NCI-H2029 treated with DMSO at 0.1 percent for 48 hours (cell line): ENCODE measurements around the gene CSMD2.
A peak's percentile ranks its signal among the peaks of the same experiment; 100 is the strongest.

Experiments used
- DNase-seq: peaks from one replicate; lab custom pipeline; 2025; lab: John Stamatoyannopoulos, UW

Gene CSMD2

GRCh38 chr1:33818071-33818470 lies 347.0 kb downstream of the CSMD2 start:
- DNase-seq = peak; percentile 24

DNA sequence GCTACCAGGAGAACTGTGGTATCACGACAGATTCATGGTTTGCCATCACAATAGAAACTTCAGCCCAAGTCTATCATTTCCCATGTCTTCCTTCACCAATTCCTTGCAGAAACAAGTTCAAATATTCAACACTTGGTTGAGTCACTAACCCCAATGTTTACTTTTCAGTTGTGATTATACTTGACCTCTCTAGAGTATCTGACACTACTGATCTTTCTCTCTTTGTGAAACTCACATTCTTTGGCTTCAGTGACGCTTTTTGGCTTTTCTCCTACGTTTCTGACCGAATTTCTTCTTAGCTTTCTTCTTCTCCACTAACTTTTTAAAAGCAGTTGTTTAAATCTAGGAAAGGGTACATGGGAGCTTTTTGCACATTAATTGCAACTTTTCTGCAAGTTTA lies 350.0 kb downstream of the CSMD2 start:
- DNase-seq = no peak

DNA sequence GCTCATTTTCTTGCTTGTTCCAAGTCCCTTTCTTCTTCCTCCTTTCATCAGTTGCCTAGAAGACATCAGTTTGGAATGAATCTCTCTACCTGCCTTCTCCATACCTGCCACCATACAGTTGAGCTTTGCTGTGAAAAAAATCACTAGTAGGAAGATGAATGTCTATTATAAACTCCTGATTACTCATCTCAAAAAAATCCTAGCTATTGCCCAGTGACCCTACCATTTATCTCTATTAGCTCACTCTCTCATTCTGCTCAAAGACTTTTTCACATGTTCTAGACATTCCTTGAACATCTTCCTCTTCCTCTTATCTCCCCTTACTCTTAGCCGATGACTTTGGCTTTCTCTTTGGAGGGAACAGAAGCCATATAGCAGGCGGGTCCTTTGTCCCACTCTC lies 350.9 kb downstream of the CSMD2 start:
- DNase-seq = no peak

DNA sequence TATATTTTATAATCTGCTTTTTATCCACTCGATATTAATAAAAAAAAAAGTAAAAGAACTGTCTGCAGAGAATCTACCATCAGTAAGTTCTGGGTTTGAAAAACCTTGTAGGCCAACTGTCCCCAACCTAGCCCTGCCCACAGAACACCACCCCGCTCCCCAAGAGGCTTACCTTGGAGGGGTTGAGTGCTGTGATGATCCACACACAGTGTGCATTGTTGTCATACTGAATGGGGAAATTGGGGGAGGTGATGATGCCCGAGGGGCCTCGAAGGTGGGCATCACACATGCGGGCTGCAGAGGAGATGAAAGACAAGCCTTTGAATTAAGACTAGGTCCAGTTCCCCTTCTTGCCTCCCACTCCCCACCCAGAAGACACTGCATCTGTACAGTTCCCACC lies 354.5 kb downstream of the CSMD2 start:
- DNase-seq = no peak

GRCh38 chr1:33805988-33806387 lies 359.0 kb downstream of the CSMD2 start:
- no peak for DNase-seq

DNA sequence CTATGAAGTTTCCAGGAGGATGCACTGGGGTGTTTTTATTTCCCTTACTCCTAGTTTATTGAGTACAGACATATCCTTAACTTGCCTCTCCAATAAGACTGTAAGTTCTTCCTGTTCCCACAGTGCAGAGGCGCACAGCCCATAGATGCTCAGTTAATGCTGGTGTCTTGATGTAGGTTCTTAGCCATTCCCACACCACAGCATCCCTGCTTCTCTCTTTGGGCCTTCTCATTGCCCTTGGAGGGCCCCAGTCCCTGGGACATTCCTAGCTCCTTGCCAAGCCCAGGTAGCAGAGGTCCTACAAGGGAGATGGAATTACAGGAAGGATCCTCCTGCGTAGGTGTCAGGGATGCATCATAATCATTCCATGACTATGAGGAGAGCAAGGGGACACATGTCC lies 362.8 kb downstream of the CSMD2 start:
- no peak for DNase-seq

DNA sequence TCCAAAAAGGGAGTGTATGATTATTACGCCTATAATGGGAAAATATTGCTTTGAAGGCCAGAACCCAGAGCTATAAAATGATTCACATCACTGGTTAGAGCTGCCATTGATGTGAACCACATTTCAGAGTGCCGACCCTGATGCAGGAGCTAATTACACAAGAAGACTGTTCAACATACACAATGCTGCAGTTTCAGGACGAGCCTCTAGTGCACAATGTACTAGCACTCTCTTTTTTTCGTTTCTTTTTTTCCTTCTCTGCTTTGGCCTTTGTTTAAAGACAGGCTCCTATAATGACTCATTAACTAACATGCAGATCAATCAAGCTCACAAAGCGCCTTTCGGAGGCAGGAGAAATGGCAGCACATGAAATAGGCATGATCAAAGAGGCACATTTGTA lies 367.2 kb downstream of the CSMD2 start:
- DNase-seq = no peak

GRCh38 chr1:33792651-33793050 lies 372.4 kb downstream of the CSMD2 start:
- no peak for DNase-seq

DNA sequence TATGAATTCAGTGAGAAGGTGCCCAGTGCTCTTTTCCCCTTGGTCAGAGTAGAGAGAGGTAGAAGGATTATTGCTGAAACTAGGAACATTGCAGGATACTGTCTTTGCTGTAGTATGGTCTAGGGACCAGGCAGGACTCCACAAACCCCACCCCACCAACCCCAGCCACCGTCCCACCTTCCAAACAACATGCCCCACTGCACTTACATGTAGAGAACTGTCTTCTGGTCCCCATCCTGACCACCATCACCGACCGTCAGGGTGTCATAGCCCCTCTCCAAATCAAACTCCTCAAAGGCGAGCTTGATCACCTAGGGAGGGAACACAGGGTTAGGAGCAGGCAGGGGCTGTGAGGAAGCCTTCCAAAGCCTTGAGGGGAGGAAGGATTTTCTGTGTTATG lies 372.8 kb downstream of the CSMD2 start:
- DNase-seq = no peak

DNA sequence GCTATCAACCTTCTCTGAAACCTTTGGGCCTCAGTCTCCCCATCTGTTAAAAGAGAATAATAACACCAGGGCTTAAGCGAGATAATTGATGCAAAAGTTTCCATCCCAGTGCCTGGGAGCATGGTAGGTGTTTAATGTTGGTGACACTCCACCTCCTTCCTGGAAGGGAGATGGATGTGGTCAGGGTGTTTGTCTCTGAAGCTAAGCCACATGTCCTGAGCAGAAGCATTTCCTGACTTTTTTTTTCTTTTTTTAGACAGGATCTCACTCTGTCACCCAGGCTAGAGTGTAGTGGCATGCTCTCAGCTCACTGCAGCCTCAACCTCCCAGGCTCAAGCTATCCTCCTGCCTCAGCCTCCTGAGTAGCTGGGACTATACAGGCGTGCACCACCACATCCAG lies 373.8 kb downstream of the CSMD2 start:
- no peak for DNase-seq

- no peak for DNase-seq
Measured at GRCh38 chr1:33790577-33790976, 374.5 kb downstream of the CSMD2 start.

DNA sequence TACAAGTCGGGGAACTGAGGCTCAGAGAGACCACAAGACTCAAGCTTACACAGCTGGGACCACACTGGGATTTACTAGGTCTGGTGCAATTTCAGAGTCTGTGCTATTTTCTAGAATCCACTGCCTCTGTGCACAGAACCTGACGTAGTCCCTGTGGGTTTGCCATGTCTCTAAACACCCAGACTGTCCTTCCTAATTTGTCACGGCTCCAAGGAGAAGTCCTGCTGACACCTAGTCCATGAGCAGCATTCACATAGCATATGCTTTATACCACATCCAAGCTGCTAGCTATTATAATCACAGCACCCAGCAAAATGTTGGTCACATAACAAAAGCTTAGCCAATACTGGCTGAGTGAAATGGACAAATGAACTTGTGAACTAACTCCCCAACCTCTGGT lies 380.2 kb downstream of the CSMD2 start:
- DNase-seq = no peak

DNA sequence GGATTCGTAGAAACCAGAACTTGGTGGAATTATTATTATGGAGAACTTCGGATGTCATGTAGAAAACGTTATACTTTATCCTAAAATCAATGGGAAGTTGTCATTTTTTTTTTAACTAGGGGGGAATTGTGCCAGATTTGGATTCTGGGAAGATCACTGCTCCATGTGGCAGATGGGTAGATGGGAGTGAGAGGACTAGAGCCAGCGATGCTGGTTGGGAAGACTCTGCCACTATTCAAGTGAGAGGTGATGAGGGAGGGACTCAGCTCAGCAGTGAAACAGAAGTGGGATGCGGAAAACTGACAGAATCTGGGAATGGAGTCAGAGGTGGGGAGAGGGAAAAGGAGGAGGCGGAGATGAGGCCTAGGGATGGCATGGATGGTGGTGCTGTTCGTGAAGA lies 382.3 kb downstream of the CSMD2 start:
- no peak for DNase-seq

DNA sequence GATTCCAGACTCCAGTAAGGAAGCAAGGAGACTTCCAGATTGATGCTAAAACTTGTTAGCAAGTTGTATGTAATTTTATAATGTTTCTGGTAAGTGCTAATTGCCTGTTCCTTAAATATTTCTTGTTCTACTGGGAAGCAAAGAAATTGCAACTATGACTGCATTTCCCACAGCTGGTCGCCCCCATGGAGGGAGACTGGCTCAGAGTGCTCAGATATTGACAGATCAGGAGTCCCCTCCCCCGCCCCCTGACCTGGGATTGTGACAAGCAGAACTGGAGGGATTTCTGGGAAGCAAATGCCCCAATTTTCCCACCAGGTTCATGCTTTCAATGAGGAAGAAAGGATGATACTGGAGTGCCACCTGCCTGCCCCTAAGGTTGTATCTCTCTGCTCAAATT lies 383.4 kb downstream of the CSMD2 start:
- no peak for DNase-seq

DNA sequence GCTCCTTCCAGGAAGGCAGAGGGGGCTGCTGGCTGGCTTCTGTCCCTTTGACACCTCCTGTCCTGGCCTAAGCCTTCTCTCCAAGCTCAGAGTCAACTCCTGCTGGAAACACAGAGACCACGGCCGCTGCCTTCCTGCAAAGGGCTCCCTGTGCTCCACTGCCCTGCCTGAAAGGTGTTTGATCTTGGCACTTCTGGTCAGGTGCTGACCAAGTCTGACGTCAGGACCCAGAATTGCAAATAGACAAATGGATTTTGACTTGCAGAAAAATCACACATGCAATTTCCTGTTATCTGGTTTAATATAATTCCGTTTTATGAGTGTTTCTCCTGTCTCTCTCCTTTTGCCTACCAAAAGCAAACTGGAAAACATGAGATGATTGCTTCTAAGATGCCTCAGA lies 387.7 kb downstream of the CSMD2 start:
- DNase-seq = no peak

DNA sequence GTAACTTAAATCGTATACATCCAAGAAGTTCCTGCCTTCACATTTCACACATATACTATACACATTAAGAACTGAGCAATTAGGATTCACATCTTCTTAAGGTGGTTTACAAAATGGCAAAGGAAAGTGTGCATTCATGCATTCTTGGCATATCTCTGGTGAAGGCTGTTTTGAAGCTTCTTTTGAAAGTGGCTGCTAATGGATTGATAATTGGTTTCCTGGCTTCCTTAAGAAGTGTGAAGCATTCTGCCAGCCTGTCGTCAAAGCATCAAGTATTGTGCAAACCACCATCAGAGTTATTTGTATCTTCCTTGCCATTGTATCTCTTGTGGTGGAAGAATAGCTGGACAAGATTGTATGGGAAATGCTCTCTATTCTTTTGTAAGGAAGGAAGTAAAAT lies 396.2 kb downstream of the CSMD2 start:
- DNase-seq = no peak

- no peak for DNase-seq
Measured at GRCh38 chr1:33768106-33768505, 396.9 kb downstream of the CSMD2 start.

DNA sequence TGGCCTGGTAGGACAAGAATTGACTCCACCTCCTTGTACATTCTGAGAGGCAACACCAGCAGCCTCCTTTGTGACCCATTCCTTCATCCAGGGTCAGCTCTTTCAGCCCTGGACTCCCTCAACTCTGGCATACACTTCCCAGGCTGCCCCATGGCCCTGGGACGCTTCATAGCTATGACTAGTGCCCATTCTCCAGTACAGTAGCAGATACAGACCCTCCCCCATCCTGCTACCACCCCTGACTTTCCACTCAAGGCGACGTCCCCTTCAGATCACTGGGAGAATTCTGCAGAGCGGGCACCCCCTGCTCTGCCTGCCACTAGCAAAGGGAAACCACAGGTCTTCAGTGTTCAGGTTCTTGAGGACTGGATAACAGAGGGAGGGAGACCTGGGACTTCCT lies 400.9 kb downstream of the CSMD2 start:
- no peak for DNase-seq

GRCh38 chr1:33763406-33763805 lies 401.6 kb downstream of the CSMD2 start:
- DNase-seq = no peak

DNA sequence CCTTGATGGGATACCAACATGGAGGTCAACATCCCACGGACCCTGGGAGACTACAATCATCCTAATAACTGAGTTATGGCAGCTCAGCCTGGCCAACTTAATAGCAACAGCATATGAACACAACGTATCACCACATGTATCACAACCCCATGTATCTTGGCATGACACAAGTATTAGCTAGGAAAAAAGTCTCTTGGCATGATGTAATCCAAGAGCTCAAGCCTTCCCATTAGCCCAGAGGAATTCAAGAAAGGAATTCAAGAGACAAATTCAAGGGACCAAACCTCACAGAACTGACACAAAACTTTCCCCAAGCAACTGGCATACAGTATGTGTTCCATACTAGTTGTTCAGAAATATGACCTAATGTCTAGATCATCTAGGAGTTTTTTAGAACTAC lies 402.1 kb downstream of the CSMD2 start:
- DNase-seq = no peak

- DNase-seq = no peak
Measured at GRCh38 chr1:33762109-33762830, 402.8 kb downstream of the CSMD2 start.

DNA sequence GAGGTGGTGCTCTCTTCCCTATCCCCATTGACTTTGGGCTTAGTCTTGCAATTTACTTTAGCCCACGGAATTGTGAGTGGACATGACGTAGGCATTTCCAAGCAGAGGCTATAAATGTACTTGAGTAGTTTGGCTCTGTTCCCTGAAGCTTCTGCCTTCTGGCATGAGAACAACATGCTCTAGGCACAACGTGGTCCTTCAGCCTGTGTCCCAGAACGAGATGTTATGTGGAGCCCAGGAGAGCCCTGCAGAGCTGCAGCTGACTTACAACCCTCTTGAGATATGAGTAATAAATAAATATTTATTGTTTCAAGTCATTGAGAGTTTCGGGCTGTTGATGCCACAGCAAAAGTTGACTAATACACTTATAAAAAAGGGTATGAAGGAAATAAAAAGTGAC lies 406.3 kb downstream of the CSMD2 start:
- DNase-seq = no peak

DNA sequence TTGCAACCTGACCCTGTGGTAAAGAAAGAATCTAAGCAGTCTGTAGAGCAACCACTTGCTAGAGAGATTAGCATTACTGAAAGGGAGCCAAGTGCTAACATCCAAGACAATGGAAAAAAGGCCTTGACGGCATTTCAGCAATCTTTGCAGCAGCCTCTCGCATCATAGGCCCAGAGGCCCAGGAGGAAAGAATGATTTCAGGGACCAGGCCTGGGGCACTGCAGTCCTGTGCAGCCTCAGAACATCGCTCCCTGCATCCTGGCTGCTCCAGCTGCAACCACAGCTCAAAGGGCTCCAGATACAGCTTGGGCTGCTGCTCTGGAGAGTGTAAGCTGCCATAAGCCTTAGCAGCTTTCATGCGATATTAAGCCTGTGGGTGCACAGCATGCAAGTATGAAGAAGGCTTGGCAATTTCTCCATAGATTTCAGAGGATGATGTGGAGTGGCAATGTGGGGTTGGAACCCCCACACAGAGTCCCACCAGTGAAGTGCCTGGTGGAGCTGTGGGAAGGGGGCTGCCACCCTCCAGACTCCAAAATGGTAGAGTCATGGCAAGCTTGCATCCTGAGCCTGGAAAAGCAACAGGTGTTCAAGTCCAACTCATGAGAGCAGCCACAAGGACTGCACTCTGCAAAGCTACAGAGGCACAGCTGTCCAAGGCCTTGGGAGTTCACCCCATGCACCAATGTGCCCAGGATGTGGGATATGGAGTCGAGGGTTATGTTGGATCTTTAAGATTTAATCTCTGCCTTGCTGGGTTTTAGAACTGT lies 411.8 kb downstream of the CSMD2 start:
- no peak for DNase-seq

DNA sequence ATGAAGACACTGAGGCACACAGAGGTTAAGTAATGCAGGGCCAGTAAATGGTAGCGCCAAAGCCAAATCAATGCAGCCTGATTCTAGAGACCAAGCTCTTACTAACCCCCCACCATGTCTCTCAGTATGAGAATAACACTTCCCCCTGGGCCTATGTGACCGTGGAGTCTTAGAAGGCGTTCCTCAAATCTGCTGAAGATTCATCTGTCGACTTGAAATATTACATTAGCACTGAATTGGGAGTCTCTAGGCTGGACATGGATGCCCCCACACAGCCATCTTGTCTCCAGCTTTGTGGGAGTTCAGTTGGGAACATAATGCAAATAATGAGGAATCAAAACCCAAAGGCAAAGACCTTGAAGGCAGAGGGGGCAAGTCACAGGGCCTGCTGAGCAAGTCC lies 419.1 kb downstream of the CSMD2 start:
- DNase-seq = no peak
